DMS79 treated with DMSO at 0.1 percent for 48 hours (cell line): Measurements from ENCODE around the gene MECR.
"Not testable (repeated sequence)": the region's sequence is repeated elsewhere in the genome, so short reads cannot be mapped to it uniquely, and the experiment has no call there.

Experiments
- DNase-seq: peaks from one replicate; lab custom pipeline; 2025; lab: John Stamatoyannopoulos, UW

Gene MECR

GRCh38 chr1:29235955-29236711 lies 5.4 kb upstream of the MECR start, which contains the start of gene PTPRU:
TSS of gene PTPRU (plus strand) at chr1:29236522. CDS start at chr1:29236645, 123 bp downstream.
- DNase-seq, result peak; percentile 53

GRCh38 chr1:29234881-29235280 lies 4.1 kb upstream of the MECR start:
- DNase-seq, result not testable (repeated sequence)

- DNase-seq, result no peak
These were observed 3.7 kb upstream of the MECR start for GRCh38 chr1:29234471-29234870.

GRCh38 chr1:29233693-29234092 lies 3.0 kb upstream of the MECR start:
- no peak for DNase-seq

- no peak for DNase-seq
These were observed 1.7 kb upstream of the MECR start for GRCh38 chr1:29232387-29232786.

- DNase-seq, result no peak
These were observed 556 bp downstream of the MECR start for GRCh38 chr1:29230204-29230552.

GRCh38 chr1:29227511-29227910 lies 3.2 kb downstream of the MECR start:
- DNase-seq, result no peak

- DNase-seq, result no peak
These were observed 5.4 kb downstream of the MECR start for GRCh38 chr1:29225361-29225760.

GRCh38 chr1:29224356-29224837 lies 6.3 kb downstream of the MECR start:
- DNase-seq, result no peak

GRCh38 chr1:29223521-29223920 lies 7.2 kb downstream of the MECR start:
- no peak for DNase-seq

- no peak for DNase-seq
These were observed 8.0 kb downstream of the MECR start for GRCh38 chr1:29222686-29223085.

GRCh38 chr1:29222260-29222659 lies 8.5 kb downstream of the MECR start:
- DNase-seq, result not testable (repeated sequence)

- DNase-seq, result no peak
These were observed 9.4 kb downstream of the MECR start for GRCh38 chr1:29221296-29221695.

- peak; percentile 25 for DNase-seq
These were observed 12.5 kb downstream of the MECR start for GRCh38 chr1:29218223-29218622.

- no peak for DNase-seq
These were observed 13.1 kb downstream of the MECR start for GRCh38 chr1:29217633-29218032.

GRCh38 chr1:29213055-29213454 lies 17.7 kb downstream of the MECR start:
- peak; percentile 98 for DNase-seq

GRCh38 chr1:29211086-29212030 lies 19.4 kb downstream of the MECR start:
- DNase-seq, result no peak

GRCh38 chr1:29210278-29211085 lies 20.3 kb downstream of the MECR start:
- peak; percentile 44 for DNase-seq

GRCh38 chr1:29209173-29209572 lies 21.6 kb downstream of the MECR start:
- no peak for DNase-seq

- no peak for DNase-seq
These were observed 22.3 kb downstream of the MECR start for GRCh38 chr1:29208442-29208841.

- peak; percentile 96 for DNase-seq
These were observed 28.0 kb downstream of the MECR start for GRCh38 chr1:29202584-29203340.
